ENCODE measurements around the gene ANKRD55.

DNA sequence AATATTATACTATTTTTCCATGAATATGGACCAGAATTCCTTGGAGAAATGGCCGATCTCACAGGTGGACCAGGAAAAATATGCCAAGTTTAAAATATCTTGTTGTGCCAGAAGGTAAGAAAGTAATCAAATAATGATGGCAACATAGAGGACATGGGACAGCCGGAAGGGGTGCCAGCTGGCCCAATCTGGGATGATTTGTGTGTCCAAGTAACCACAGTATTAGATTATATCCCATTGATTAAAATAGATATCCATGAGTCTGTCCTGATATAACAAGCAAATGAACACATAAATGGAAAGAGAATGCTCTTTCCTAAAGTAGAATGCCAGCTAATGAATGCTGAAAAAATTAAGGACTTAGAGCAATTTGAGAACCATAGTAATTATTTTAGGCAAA lies 39.6 kb upstream of the ANKRD55 start:
- TF ChIP-seq, protein P1, sequence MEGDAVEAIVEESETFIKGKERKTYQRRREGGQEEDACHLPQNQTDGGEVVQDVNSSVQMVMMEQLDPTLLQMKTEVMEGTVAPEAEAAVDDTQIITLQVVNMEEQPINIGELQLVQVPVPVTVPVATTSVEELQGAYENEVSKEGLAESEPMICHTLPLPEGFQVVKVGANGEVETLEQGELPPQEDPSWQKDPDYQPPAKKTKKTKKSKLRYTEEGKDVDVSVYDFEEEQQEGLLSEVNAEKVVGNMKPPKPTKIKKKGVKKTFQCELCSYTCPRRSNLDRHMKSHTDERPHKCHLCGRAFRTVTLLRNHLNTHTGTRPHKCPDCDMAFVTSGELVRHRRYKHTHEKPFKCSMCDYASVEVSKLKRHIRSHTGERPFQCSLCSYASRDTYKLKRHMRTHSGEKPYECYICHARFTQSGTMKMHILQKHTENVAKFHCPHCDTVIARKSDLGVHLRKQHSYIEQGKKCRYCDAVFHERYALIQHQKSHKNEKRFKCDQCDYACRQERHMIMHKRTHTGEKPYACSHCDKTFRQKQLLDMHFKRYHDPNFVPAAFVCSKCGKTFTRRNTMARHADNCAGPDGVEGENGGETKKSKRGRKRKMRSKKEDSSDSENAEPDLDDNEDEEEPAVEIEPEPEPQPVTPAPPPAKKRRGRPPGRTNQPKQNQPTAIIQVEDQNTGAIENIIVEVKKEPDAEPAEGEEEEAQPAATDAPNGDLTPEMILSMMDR (IDR thresholded peaks at IDR 0.05) = no peak
- no peak for TF ChIP-seq POLR2AphosphoS5 (IDR thresholded peaks at IDR 0.05; ENCODE audit: insufficient read depth in 1 of 2, low read depth in 1 of 2)
